ENCODE results near the gene DMTF1.

DNA sequence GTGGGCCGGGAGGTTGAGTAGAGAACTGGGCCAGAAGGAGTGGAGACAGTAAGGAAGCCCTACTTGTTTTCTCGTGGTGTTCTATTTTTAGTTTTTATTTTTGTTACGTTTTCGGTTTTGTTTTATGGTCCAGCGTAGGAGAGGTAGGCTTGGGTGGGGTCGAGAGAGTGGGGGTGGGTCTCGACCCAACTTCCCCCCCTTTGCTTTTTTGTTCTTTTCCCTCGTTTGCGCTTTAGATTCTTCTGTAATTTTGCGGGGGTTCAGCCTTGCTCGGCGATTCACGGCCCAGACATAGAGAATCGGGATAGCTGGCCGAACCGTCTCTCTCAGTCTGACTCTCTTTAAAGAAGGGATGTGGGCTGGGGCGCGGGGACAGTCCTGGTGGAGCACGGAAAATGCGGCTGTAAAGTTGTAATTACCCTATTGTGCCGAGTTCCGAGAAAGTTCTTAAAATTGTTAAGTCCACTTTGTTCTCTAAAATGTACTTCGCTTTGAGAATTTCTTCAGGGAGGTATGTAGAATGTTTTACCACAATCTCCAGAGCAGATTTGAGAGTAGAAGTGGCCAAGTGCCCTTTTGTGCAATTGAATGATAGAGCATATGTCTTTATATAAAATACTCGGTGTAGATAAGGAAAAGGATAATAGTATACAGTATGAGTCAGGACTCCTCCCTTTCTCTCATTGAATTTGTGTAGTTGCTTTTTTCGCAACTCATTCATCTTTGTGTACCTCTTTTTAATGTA lies 816 bp downstream of the DMTF1 start:
- TF ChIP-seq CTCF (IDR thresholded peaks at IDR 0.05) = no peak
- no peak for TF ChIP-seq POLR2A (IDR thresholded peaks at IDR 0.05)
